GM18867 (cell line): ENCODE data around the gene ARNT2.

Source experiments
- ATAC-seq: cut with Tn5 transposase; IDR thresholded peaks from one replicate; pipeline ENCODE4 v1.9.1; 2021; ENCODE audit warnings: mild to moderate bottlenecking, moderate library complexity; ENCODE audit not compliant: unreplicated experiment

Gene ARNT2

DNA sequence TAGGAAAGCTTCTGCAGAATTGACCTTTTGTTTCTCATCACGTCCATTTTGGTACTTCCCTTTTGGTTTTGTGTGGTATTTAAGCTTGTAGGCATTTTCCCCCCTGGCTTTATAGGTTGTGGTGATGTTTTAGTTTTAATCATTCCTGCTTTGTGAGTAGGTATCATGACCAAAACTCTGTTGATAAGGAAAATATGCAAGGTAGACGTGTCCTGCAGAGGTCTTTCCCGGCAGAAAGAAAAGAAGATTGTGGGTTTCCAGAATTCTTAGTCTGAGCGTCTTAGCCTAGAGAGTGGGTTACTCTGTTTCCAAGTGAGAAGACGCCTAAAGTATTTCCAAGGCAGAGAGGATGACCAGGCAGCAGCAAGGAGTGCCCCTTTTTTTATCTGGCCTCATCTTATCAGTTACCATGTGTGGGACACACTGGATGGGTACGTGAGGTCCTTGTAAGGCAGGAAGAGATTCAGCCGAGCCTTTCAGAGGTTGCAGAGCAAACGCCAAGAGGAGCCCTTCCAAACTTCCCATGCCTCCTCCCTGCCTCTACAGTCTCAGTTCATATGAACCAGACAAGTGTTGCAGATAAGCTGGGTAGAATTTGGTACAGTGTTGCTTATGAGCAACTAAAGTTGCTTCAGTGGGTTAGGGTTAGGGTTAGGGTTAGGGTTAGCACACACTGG is 58.8 kb downstream of the ARNT2 start:
- no peak for ATAC-seq

DNA sequence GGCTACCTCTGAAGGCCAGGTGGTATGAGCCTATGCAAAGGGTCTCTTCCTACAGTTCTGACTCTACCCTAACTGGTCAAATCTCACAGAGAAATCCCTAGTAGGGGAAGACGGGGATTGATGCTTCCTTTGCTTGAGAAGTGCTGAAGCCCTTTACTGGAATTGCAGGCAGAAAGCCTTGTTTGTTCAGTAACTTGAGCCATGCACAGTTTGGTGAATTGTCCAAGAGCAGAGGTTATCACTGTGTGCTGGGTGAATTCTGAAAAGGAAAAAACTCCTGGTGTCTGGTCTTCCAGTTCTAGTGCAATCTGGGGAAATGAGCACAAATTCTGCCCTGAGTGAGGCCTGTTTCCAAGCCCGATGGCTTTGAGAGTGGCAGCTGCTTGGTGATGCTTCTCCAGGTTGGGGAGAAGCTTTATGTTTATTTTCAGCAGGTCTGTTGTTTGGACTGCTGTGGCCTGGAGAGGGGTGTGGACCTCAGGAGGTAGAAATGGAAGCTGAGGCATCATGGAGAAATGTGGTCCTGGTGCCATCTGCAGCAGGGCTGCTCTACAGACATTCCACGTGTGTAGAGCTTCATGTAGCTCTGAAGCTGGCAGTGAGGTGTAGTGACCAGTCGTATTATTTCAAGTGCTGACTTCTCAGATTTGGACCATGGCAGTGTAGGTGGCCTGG is 60.9 kb downstream of the ARNT2 start:
- ATAC-seq = no peak

DNA sequence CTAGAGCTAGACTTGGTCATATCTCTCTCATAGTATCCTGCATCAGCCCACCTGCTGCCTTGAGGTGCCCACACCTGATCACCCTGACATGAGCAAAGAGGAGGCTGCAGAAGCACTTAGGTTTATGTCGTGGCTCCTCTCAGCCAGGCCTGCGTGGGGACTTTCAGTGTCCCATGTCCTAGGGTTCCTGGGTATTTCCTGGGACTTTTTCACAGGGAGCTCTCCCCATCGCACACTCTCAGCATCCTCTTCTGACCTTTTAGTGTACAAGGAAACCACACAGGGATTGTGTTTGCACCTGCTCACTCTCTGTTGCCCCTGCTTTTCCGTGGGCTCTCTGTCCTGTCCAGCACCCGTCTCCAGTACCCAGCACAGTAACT is 61.4 kb downstream of the ARNT2 start:
- ATAC-seq = no peak

DNA sequence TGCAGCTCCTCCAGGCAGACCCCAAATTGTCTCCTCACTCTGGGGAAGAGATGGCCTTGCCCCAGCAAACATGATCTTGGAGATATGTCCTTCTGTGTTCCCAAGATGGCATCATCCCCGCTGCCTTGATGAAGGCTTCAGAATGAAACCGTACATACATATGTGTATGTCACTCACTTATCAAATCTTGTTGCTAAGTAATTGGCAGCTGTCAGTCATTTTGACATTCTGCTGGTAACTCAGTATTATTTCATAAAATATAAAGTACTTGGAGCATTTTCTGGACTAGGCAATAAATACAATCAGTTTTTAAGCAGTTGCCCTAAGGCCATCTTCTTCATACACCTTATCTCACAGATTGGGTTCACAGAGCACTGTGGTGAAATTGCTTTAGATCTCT is 62.4 kb downstream of the ARNT2 start:
- ATAC-seq = no peak

DNA sequence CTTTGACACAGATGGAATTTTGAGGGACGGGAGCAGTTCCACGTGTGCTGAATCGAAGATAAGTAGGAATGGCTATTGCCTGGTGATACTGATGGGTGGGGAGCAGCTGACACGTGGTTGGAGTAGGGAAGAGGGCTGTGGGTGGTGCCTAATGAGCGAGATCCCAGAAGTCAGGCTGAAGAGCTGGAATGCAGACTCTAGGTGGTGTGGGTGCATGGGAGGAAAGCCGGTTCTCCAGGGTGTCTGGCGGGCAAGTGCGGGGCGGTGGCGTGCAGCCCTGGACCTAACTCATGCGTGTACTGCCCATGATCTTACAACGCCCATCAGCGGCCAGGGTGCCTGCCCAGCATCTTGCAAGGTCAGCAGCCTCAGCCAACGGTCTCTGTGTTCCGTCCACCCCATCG is 63.1 kb downstream of the ARNT2 start:
- no peak for ATAC-seq

DNA sequence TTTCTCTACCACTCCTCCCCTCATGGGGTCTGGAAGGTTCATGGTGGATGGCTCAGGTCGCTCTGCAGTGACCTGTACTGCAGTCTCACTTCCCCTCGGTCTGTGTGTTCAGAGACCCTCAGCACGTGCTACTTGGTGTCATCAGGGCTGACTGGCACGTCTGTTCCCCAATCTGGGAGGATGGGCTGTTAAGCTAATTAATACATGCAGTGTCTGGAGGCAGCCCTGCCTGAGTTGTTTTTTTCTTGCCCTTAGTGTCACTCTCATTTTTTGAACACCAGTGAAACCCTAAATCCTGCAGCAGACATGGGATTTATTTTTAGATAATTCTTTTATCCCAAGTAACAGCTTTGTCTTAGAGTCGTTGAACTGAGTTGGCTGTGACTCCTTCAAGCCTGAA is 64.6 kb downstream of the ARNT2 start:
- ATAC-seq = no peak

DNA sequence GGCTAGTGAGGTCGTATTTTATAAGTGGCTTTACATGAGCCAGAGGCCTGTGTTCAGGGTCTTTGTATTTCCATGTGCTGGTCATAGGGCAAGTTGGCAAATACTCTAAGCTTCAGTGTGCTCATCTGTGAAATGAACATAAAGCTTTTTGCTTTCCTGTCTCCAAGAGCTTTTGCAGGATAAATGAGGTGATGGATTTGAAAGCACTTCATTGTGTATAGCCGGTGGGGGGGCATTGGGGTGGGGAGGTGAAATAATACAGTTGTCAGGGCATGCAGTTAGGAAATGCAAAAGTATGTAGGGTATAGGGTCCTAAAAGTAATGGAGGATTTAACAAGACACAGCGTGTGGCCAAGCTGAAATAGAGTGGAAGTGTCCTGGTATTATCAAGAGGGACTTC is 67.7 kb downstream of the ARNT2 start:
- no peak for ATAC-seq

DNA sequence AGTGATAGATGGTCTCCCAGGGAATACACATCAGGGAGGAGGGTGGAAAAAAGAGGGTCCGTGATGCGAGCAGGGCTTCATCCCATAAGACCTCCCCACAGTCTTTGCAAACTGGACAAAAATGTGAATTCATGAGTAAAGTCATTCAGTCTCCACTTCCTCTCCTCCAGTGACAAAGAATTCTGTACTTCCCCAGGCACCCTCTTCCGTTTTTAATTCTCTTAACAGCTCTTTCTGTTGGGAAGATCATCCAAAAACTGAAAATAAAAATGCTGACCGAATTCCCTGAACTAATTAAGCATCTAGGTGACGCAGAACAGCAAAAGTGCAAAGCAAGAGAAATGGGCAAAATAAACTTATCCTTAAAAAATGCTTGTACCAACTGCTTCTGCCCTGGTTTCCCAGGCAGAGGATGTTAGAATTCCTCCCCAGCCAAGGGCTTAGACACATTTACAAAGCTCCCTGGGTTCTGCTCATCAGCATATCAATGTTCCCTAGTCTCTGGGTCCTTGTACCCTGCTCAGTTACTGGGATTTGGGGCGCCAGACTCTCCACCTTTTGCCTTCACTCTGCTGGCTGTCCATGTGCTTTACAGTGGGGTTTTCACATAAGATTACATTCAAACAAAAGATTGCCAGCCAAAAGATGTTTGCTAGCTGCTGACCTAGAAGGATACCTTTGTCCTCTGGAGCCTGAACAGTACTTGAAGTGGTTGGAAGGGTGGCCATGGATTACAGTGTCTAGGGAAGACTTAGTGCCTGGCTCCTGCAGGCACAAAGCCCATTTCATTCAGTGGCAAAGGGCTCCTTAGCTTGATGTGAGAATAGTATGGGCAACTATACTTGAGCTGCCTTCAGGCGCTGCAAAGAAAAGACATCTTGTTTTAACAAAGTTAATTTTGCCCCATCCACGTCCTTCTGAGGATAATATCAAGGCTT is 69.4 kb downstream of the ARNT2 start:
- ATAC-seq = no peak

DNA sequence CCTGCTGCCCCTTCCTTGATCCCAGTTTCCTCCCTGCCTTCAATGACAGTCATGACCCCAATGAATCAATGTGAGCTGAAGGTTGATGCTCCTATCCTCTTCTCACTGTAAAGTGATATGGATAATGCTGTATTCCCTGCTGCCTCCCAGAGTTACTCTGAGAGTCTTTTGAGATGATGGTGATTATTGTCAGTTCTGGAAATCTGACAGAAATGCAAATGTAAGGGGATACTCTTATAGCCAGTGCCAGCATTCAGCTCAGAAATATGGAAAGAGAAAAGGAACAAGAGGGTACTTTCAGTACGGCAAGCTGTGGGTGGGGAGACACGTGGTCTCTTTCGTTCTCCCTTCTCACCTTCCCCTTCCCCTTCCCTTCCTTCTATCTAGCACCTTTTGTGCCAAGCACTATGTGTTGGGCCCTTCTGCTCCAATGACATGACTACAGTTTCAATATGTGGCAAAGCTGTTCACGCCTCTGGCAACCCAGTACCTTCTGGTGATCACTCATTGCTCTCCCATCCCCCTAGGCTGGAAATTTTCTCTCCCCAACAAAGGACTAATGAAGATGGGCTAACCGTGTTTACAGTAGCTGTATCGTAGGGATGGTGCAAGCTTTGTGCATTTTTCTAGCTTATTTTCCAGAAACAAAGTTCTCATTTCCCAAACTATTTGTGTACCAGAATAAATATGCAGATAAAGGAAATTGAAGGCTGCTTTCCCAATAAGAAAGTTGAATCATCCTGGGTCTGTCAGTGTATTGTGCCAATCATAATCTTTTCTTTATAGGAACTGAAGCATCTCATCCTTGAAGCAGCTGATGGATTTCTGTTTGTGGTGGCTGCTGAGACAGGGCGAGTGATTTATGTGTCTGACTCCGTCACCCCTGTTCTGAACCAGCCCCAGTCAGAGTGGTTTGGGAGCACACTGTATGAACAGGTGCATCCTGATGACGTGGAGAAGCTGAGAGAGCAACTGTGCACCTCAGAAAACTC is 70.3 kb downstream of the ARNT2 start:
- ATAC-seq = no peak

DNA sequence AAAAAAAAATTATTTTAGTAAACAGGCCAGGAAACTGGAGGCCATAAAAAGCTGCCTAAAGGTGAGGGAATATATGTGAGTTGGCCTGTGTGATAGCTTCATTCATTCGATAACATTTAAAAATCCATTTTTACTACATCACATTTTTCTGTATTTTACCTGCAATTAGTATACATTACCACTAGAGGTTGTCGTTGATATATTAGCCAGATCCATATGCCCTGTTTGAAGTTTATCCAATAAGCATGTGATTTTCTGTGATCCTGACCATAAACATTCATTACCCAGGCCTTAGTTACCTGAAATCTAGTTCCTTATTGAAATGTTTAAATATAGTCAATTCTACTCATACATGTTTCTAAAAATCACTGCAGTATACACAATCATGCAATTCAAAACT is 71.4 kb downstream of the ARNT2 start:
- ATAC-seq = no peak

DNA sequence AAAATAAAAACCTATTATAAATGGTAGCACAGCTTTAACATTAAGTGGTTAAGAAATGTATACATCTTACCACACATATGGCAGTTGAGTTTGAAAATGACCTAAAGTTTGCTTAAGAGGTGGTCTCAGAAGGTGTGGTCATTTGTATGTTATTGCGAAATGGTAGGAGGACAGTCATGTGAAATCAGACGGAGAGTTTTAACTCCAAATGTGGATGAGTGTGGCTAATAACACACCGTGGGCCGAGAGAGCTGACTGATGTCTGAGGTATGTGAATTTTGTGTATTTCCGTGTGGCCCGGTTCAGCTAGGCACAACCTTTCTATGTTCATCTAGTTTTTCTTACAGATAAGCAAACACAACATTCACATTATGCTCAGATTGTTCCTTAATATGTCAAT is 71.9 kb downstream of the ARNT2 start:
- ATAC-seq = no peak

DNA sequence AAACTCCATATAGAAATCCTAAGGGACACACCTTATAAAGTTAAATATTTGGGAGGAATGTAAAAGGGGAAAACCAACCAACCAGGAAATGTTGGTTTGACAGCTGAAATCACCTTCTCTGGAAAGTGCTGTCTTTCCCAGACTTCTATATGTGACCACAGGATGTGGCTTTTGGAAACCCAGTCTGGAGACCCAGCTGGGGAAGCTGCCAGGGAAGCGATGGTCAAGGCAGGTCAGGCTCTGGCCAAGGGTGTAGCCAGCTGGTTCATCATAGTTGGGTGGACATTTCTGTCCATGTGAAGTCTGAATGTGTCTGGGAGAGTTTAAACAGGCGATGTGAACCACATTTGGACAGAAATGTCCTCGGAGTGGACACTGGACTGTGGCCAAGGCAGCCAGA is 73.9 kb downstream of the ARNT2 start:
- ATAC-seq = no peak

DNA sequence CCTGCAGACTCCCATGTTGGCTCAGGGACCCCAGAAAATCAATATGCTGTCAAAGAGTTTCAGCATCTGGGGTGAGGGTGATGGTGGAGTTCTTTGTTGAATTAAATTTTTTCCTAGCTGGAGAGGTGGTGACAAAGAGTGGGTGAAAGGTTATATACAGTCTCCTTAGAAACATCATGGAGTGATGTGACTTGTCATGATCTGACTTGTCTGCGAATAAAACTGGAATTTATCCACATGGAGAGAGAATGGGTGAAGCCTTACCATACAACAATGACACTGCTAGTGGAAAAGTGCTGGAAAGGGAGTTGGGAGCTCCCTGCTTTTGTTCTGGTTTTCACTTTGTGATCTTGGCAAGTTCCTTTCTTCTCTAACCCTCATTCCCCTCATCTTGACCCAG is 75.0 kb downstream of the ARNT2 start:
- ATAC-seq = no peak

DNA sequence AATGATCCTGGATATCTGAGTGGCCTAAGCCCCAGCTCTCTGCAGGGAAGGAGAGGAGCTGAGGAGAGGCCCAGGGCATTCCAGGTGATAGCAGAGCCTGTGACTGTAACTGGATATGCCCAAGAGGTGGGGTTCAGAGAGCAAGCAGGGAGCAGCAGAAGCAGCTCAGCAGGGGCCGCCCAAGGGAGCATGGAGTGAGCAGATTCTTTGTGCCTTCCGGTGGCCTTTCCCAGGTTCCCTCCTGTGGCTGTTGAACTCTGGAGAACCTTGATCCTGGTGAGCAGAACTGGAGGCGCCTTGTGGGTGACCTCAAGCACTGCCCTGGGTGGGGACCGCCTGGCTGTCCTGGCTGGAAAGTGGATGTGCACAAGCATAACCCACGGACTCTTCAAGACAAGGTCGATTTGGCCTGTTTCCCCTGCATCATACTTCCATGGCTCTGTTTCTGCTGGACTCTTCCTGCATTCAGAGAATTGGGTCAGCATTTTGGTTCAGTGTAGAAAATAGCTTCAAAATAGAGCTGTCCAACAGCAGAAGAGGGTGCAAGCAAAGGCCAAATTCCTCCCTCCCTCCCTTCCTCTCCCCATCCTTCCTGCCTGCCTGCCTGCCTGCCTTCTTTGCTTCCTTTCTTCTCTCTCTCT is 76.1 kb downstream of the ARNT2 start:
- ATAC-seq = no peak

DNA sequence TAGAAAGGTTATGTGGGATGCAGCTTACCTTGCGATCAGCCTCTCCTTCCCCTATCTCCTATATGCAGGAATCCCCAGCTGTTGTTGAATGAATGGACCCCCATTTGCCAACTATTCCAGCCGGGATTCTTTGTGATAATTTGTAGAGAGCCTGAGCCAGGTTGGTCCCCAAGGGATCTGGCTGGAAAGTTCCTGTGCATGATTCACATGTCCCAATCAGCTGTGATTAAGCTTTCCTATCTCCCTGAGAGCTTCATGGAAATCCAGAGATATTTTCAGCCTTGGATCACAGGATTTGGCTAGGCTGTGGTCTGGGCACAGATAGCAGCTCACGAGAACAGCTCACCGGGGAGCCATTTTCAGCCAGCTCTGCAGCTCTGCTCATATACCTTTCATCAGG is 76.7 kb downstream of the ARNT2 start:
- ATAC-seq = no peak

DNA sequence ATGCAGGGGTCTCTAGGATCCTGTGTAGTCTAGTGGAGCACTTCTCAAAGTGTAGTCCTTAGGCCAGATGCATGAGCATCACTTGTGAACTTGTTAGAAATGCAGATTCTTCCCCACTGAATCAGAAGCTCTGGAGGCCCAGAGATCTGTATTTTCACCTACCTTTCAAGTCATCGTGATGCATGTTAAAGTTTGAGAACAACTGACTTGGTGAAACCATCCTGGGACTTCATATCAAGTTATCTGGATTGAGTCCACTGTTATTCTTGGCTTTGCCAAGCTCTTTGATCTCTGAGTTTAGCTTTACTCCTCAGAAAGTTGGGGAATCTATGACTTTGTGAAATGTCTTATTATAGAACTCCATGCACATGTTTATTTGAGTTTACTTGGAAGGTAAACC is 78.5 kb downstream of the ARNT2 start:
- no peak for ATAC-seq

DNA sequence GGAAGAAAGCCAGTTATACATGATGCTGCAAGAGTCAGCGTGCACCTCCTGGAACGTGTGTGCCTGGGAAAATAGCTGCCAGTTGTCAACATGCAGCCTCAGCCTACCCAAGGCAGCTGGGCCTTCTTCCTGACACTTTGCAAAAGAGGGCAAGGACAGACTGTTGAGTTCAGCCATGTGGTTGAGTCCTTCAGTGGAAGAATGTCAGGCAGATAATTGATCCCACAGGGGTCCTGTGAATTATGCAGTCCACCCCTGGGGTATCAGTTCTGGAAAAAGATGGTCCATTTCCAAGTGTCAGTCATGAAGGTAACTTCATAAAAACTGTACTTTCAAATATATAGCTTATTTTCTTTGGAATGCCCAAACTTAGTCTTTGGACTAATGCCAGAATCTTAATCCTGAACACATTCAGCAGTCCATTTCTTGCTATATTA is 79.6 kb downstream of the ARNT2 start:
- no peak for ATAC-seq

DNA sequence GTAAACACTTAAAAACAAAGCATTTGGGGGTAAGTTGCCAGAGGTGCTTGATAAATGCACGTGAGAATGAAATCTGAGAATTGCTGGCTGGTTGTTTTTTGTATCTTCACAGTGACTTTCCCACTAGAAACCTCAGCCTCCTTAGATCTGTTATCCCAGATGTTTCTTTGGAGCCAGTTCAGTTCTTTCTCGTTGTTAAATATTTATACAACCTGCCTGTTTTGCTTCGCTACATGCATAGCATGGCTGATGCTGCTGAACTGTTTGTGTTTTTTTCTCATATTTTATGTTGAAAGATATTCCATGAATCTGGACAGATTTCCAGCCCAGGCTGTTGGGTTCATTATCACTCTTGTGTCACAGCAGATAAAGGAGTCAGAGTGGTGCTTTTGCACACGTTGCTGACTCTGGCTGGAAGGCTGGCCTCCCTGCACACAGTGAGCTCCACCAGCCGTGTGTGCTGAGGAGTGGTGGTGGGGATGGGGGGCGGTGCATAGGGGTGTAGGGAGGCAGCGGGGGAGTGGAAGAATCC is 80.2 kb downstream of the ARNT2 start:
- no peak for ATAC-seq

DNA sequence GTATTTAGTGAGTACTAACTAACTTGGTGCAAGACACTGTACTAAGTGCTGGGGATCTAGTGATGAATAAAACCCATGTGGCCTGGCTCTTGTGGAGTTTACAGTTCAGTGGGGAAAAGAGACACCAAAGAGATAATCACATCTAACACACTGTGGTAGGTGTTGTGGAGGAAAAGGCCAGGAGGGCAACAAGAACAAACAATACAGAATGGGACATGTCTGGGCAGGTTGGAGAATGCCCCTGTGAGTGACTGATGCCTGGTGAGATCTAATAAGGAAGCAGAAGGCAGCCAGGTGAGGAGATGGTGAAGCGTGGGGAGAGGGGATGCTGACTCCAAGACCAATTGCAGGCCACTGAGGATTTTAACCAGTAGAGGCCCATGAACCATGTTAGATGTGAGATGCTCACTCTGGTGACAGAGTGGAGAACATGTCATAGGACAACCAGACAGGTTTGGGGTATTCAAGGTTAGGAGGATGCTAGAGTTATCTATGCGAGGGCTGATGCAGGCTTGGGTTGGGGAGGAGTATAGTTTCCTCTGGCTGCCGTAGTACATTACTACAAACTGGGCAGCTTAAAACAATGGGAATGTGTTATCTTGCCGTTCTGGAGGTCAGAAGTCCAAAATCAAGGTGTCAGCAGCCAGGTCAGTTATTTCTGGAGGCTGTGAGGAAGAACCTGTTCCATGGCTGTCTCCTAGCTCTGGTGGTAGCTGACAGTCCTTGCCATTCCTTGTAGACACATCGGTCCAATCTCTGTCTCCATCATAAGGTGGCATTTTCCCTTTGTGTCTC is 81.4 kb downstream of the ARNT2 start:
- no peak for ATAC-seq
